ENCODE data around the gene GID4. TPM values are rescaled to one million over a fixed set of nuclear protein-coding genes. Genes with fewer than 3 reads are reported as not detected.
A peak's percentile ranks its signal among the peaks of the same experiment; 100 is the strongest.

Gene GID4
- total and polyA plus RNA-seq, 4 donors: 1.7 to 4.9 (median 3.7) TPM

DNA sequence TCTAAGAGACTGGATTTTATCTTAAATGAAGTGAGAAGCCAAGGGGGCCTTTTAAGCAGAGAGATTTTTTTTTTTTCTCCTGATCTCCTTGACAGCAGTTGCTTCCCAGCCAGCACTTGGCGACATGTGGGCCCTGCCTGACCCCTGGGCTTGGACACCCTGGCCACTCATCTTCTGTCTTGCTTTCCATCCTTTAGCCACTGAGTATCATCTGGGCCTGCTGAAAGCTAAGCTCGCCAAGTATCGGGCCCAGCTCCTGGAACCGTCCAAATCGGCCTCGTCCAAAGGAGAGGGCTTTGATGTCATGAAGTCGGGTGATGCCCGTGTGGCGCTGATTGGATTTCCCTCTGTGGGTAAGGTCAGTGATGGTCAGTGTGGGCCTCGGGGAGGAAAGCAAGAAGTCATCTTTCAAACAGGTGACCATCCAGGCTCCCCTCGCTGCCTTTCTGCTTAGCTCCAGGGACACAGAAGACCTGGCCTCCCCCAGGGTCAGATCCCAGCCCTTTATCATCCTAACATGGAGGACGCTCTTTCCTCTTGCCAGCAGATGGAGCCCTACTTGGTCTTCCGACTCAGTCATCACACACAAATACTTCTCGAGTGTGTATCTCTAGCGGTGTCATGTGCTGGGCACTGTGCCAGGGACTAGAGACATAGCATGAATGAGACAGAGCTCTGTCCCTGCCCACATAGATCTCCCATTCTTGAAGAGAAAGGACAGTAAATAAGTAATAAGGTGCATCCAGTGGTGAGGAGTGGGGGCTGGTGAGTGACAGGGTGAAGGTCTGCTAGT lies 54.6 kb downstream of the GID4 start:
- Histone ChIP-seq H3K27me3 (ENCODE audit: control insufficient read depth in 4 of 4, insufficient read depth in 4 of 4, low read length in 3 of 4) (no peaks in the 10 kb centered on the region), H3K9ac (ENCODE audit: low read depth in 1 of 2, low read length in 2 of 2) (no peak overlapping the region), H3K4me3 (ENCODE audit: low read depth in 1 of 3, low read length in 3 of 3) (no peak overlapping the region), H3K36me3 (ENCODE audit: control insufficient read depth in 4 of 4, insufficient read depth in 3 of 4, low read depth in 1 of 4, low read length in 3 of 4) (peaks cover 11 to 46% (median 20%) of the 10 kb centered on the region in 4 donors), H3K9me3 (ENCODE audit: control insufficient read depth in 4 of 4, low read length in 3 of 4) (no peaks in the 10 kb centered on the region), H3K27ac (ENCODE audit: low read depth in 1 of 2, low read length in 2 of 2) (no peak overlapping the region), H3K4me1 (ENCODE audit: control insufficient read depth in 4 of 4, insufficient read depth in 4 of 4, low read length in 3 of 4) (peaks cover 2 to 8% (median 2%) of the 10 kb centered on the region in 4 donors)
- TF ChIP-seq, protein P1, sequence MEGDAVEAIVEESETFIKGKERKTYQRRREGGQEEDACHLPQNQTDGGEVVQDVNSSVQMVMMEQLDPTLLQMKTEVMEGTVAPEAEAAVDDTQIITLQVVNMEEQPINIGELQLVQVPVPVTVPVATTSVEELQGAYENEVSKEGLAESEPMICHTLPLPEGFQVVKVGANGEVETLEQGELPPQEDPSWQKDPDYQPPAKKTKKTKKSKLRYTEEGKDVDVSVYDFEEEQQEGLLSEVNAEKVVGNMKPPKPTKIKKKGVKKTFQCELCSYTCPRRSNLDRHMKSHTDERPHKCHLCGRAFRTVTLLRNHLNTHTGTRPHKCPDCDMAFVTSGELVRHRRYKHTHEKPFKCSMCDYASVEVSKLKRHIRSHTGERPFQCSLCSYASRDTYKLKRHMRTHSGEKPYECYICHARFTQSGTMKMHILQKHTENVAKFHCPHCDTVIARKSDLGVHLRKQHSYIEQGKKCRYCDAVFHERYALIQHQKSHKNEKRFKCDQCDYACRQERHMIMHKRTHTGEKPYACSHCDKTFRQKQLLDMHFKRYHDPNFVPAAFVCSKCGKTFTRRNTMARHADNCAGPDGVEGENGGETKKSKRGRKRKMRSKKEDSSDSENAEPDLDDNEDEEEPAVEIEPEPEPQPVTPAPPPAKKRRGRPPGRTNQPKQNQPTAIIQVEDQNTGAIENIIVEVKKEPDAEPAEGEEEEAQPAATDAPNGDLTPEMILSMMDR (IDR thresholded peaks at IDR 0.05; ENCODE audit: low read depth, low read length, missing input control): peak; percentile 21
- TF ChIP-seq RAD21 (IDR thresholded peaks at IDR 0.05) (peak in 1 of 2 donors; percentile 63), HNF4G (IDR thresholded peaks at IDR 0.05) (no peak), EGR1 (IDR thresholded peaks at IDR 0.05; ENCODE audit: low read depth in 2 of 2) (no peak)
- TF ChIP-seq, protein P2, sequence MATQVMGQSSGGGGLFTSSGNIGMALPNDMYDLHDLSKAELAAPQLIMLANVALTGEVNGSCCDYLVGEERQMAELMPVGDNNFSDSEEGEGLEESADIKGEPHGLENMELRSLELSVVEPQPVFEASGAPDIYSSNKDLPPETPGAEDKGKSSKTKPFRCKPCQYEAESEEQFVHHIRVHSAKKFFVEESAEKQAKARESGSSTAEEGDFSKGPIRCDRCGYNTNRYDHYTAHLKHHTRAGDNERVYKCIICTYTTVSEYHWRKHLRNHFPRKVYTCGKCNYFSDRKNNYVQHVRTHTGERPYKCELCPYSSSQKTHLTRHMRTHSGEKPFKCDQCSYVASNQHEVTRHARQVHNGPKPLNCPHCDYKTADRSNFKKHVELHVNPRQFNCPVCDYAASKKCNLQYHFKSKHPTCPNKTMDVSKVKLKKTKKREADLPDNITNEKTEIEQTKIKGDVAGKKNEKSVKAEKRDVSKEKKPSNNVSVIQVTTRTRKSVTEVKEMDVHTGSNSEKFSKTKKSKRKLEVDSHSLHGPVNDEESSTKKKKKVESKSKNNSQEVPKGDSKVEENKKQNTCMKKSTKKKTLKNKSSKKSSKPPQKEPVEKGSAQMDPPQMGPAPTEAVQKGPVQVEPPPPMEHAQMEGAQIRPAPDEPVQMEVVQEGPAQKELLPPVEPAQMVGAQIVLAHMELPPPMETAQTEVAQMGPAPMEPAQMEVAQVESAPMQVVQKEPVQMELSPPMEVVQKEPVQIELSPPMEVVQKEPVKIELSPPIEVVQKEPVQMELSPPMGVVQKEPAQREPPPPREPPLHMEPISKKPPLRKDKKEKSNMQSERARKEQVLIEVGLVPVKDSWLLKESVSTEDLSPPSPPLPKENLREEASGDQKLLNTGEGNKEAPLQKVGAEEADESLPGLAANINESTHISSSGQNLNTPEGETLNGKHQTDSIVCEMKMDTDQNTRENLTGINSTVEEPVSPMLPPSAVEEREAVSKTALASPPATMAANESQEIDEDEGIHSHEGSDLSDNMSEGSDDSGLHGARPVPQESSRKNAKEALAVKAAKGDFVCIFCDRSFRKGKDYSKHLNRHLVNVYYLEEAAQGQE (IDR thresholded peaks at IDR 0.05): no peak
- DNase-seq (ENCODE audit: low spot score): peak; percentile 63
- 83% methylated on average over 15 of the region's 15 CpGs for WGBS

DNA sequence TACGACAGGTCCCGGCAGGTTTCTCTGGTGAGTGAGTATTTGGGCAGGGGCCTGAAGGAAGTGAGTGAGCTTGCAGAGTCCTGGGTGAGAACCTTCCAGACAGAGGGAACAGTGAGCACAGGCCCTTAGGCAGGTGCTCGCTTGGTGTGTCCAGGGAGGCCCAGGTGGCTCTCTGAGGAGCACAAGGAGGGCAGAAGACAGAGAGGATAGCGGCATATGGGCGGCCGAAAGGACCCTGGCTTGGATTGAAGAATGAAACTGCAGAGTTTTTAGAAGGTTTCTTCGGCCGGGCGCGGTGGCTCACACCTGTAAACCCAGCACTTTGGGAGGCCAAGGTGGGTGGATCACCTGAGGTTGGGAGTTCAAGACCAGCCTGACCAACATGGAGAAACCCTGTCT lies 55.2 kb downstream of the GID4 start:
- Histone ChIP-seq H3K4me3 (ENCODE audit: low read depth in 1 of 3, low read length in 3 of 3) (no peak overlapping the region), H3K36me3 (ENCODE audit: control insufficient read depth in 4 of 4, insufficient read depth in 3 of 4, low read depth in 1 of 4, low read length in 3 of 4) (peaks cover 12 to 52% (median 20%) of the 10 kb centered on the region in 4 donors), H3K27ac (ENCODE audit: low read depth in 1 of 2, low read length in 2 of 2) (no peak overlapping the region), H3K27me3 (ENCODE audit: control insufficient read depth in 4 of 4, insufficient read depth in 4 of 4, low read length in 3 of 4) (no peaks in the 10 kb centered on the region), H3K4me1 (ENCODE audit: control insufficient read depth in 4 of 4, insufficient read depth in 4 of 4, low read length in 3 of 4) (peaks cover 0 to 6% (median 0%) of the 10 kb centered on the region in 4 donors), H3K9me3 (ENCODE audit: control insufficient read depth in 4 of 4, low read length in 3 of 4) (no peaks in the 10 kb centered on the region), H3K9ac (ENCODE audit: low read depth in 1 of 2, low read length in 2 of 2) (no peak overlapping the region)
- DNase-seq (ENCODE audit: low spot score): no peak
- WGBS: 98% methylated on average over 10 of the region's 10 CpGs
- TF ChIP-seq HNF4G (IDR thresholded peaks at IDR 0.05) (no peak), EGR1 (IDR thresholded peaks at IDR 0.05; ENCODE audit: low read depth in 2 of 2) (no peak), SP1 (IDR thresholded peaks at IDR 0.05) (no peak), RAD21 (IDR thresholded peaks at IDR 0.05) (no peak), GABPA (IDR thresholded peaks at IDR 0.05 in 1 of 2, conservative IDR thresholded peaks at IDR 0.05 in 1 of 2) (no peak), JUND (IDR thresholded peaks at IDR 0.05) (no peak), HNF4A (conservative IDR thresholded peaks at IDR 0.05) (no peak), RXRA (IDR thresholded peaks at IDR 0.05) (no peak), TAF1 (conservative IDR thresholded peaks at IDR 0.05) (no peak), FOXA2 (IDR thresholded peaks at IDR 0.05) (no peak), YY1 (IDR thresholded peaks at IDR 0.05) (no peak)
- TF ChIP-seq, protein P2 (IDR thresholded peaks at IDR 0.05): no peak
- TF ChIP-seq, protein P3, sequence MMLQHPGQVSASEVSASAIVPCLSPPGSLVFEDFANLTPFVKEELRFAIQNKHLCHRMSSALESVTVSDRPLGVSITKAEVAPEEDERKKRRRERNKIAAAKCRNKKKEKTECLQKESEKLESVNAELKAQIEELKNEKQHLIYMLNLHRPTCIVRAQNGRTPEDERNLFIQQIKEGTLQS (IDR thresholded peaks at IDR 0.05): no peak
- TF ChIP-seq, protein P1 (IDR thresholded peaks at IDR 0.05; ENCODE audit: low read depth, low read length, missing input control): no peak
- TF ChIP-seq, protein P4, sequence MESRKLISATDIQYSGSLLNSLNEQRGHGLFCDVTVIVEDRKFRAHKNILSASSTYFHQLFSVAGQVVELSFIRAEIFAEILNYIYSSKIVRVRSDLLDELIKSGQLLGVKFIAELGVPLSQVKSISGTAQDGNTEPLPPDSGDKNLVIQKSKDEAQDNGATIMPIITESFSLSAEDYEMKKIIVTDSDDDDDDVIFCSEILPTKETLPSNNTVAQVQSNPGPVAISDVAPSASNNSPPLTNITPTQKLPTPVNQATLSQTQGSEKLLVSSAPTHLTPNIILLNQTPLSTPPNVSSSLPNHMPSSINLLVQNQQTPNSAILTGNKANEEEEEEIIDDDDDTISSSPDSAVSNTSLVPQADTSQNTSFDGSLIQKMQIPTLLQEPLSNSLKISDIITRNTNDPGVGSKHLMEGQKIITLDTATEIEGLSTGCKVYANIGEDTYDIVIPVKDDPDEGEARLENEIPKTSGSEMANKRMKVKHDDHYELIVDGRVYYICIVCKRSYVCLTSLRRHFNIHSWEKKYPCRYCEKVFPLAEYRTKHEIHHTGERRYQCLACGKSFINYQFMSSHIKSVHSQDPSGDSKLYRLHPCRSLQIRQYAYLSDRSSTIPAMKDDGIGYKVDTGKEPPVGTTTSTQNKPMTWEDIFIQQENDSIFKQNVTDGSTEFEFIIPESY (IDR thresholded peaks at IDR 0.05): no peak
- TF ChIP-seq, protein P5, sequence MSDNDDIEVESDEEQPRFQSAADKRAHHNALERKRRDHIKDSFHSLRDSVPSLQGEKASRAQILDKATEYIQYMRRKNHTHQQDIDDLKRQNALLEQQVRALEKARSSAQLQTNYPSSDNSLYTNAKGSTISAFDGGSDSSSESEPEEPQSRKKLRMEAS (IDR thresholded peaks at IDR 0.05): no peak
